Lower leg skin (tissue), 4 donors: Measurements from ENCODE around the gene CLDN2. TPM values are rescaled to one million over a fixed set of nuclear protein-coding genes. Genes with fewer than 3 reads are reported as not detected.
"Not testable (repeated sequence)": the region's sequence is repeated elsewhere in the genome, so short reads cannot be mapped to it uniquely, and the experiment has no call there.

Experiments
- DNase-seq, 2 donors: peaks; one replicate each; pipeline ENCODE4 v3.0.0-alpha.2; 2019; ENCODE audit warnings: low spot score in 2 of 2
- H3K4me3 ChIP-seq: fragments of 200-600 bp; sonication (generic); 2 replicates; pipeline ENCODE4 v1.5.1; 2017; ENCODE audit warnings: mild to moderate bottlenecking, low read depth; ENCODE audit not compliant: poor library complexity, severe bottlenecking
- CTCF ChIP-seq, 3 donors: fragments of 450-650 bp; IDR thresholded peaks; one replicate each; pipeline ENCODE4 v1.5.1; 2016; ENCODE audit warnings: antibody characterized with exemption in 3 of 3, mild to moderate bottlenecking in 3 of 3, moderate library complexity in 2 of 3
- POLR2A ChIP-seq, 2 donors: fragments of 450-650 bp; IDR thresholded peaks; one replicate each; pipeline ENCODE4 v1.6.1; 2016 to 2017; ENCODE audit warnings: antibody characterized with exemption in 2 of 2, mild to moderate bottlenecking in 1 of 2, moderate library complexity in 1 of 2
- WGBS, 2 donors: methylation state at CpG; one replicate each; pipeline ENCODE4 v1.1.5; 2018; 5-methylcytosine and 5-hydroxymethylcytosine counted together
- intact Hi-C: fragments of 100-400 bp; cut with DNase I; formaldehyde crosslinking; loops from one replicate; pipeline ENCODE4 v1.15.0; 2023; ENCODE audit warnings: low total_unique reads
- total RNA-seq, 4 donors: library from RNA; depleted of rRNA; stranded (reverse); fragments of >200 nt; gene quantifications; one replicate each; pipeline ENCODE4 v1.1.0, GENCODE V29; 2016

CLDN2 gene
- total RNA-seq, 4 donors from 2014 or later = not detected

GRCh38 chrX:106963111-106963510 lies 42.9 kb downstream of the CLDN2 start:
- intact Hi-C loops = no loop called here
- DNase-seq = no peak
- no peak overlapping the region for H3K4me3 ChIP-seq
- TF ChIP-seq POLR2A (IDR thresholded peaks at IDR 0.05) (no peak), CTCF (IDR thresholded peaks at IDR 0.05) (no peak)

GRCh38 chrX:106964290-106964689 lies 44.1 kb downstream of the CLDN2 start:
- no peak for DNase-seq
- H3K4me3 ChIP-seq = no peak overlapping the region
- 57 to 100% methylated on average over 1 of the region's 1 CpG for WGBS, 2 donors
- TF ChIP-seq CTCF (IDR thresholded peaks at IDR 0.05) (no peak), POLR2A (IDR thresholded peaks at IDR 0.05) (no peak)
- intact Hi-C loops = no loop called here

- H3K4me3 ChIP-seq, intact Hi-C loops, DNase-seq: not testable (repeated sequence)
- 70 to 71% methylated on average over 5 to 6 of the region's 6 CpGs for WGBS, 2 donors
Observed at GRCh38 chrX:106966547-106966946, 46.3 kb downstream of the CLDN2 start.

GRCh38 chrX:106972896-106973295 lies 52.7 kb downstream of the CLDN2 start:
- H3K4me3 ChIP-seq = no peak overlapping the region
- DNase-seq = no peak
- intact Hi-C loops = no loop called here
- no peak for TF ChIP-seq POLR2A (IDR thresholded peaks at IDR 0.05)
- no peak for TF ChIP-seq CTCF (IDR thresholded peaks at IDR 0.05)

- no peak for DNase-seq
- no peak for TF ChIP-seq CTCF (IDR thresholded peaks at IDR 0.05)
- TF ChIP-seq POLR2A (IDR thresholded peaks at IDR 0.05) = no peak
- intact Hi-C loops = no loop called here
- no peak overlapping the region for H3K4me3 ChIP-seq
- WGBS, 2 donors = 58 to 67% methylated on average over 5 of the region's 5 CpGs
Observed at GRCh38 chrX:106973433-106974149, 53.4 kb downstream of the CLDN2 start.

GRCh38 chrX:106976416-106976815 lies 56.2 kb downstream of the CLDN2 start:
- intact Hi-C loops = no loop called here
- no peak for TF ChIP-seq CTCF (IDR thresholded peaks at IDR 0.05)
- TF ChIP-seq POLR2A (IDR thresholded peaks at IDR 0.05) = no peak
- H3K4me3 ChIP-seq = no peak overlapping the region
- DNase-seq = no peak
- 56 to 75% methylated on average over 3 of the region's 3 CpGs for WGBS, 2 donors

Other genes with a start within 250 kb of the CLDN2 start
- 10 to 100 TPM in 3 of 4 donors, 1 to 10 TPM in 1; 9.6 to 24.5 (median 16.0) TPM for gene RNF128, start 193.7 kb upstream of the CLDN2 start, total RNA-seq
- 1 to 10 TPM; 1.8 to 3.0 (median 2.3) TPM for gene TBC1D8B, start 117.7 kb upstream of the CLDN2 start, total RNA-seq
- not detected for gene RIPPLY1, start 17.1 kb upstream of the CLDN2 start, total RNA-seq
- 10 to 100 TPM; 19.9 to 27.3 (median 23.7) TPM for gene MORC4, start 79.8 kb downstream of the CLDN2 start, total RNA-seq
- 10 to 100 TPM; 10.5 to 23.5 (median 19.7) TPM for gene RBM41, start 198.4 kb downstream of the CLDN2 start, total RNA-seq